HuH-7 (cell line): ENCODE results near the gene MAPKAP1.

Experiments used
- DNase-seq: peaks from one replicate; pipeline ENCODE4 v3.0.0; 2011; ENCODE audit warnings: low spot score

Gene MAPKAP1

GRCh38 chr9:125457357-125457756 is 249.7 kb downstream of the MAPKAP1 start:
- no peak for DNase-seq

- no peak for DNase-seq
These were observed 251.1 kb downstream of the MAPKAP1 start for GRCh38 chr9:125455876-125456275.

GRCh38 chr9:125455132-125455531 is 251.9 kb downstream of the MAPKAP1 start:
- DNase-seq: no peak

GRCh38 chr9:125447202-125447802 is 259.7 kb downstream of the MAPKAP1 start:
- no peak for DNase-seq

- DNase-seq: no peak
These were observed 260.4 kb downstream of the MAPKAP1 start for GRCh38 chr9:125446561-125447094.

GRCh38 chr9:125444956-125445506 is 262.0 kb downstream of the MAPKAP1 start:
- DNase-seq: no peak

- no peak for DNase-seq
These were observed 262.8 kb downstream of the MAPKAP1 start for GRCh38 chr9:125444166-125444565.

GRCh38 chr9:125443367-125443766 is 263.6 kb downstream of the MAPKAP1 start:
- no peak for DNase-seq

- no peak for DNase-seq
These were observed 264.6 kb downstream of the MAPKAP1 start for GRCh38 chr9:125442452-125442851.

GRCh38 chr9:125440411-125440810 is 266.6 kb downstream of the MAPKAP1 start:
- DNase-seq: no peak

- DNase-seq: no peak
These were observed 267.4 kb downstream of the MAPKAP1 start for GRCh38 chr9:125439434-125440272.

- no peak for DNase-seq
These were observed 268.2 kb downstream of the MAPKAP1 start for GRCh38 chr9:125438506-125439433.

- no peak for DNase-seq
These were observed 269.2 kb downstream of the MAPKAP1 start for GRCh38 chr9:125437771-125438221.

GRCh38 chr9:125436613-125437443 is 270.2 kb downstream of the MAPKAP1 start:
- DNase-seq: no peak

- DNase-seq: no peak
These were observed 271.0 kb downstream of the MAPKAP1 start for GRCh38 chr9:125435776-125436612.

- no peak for DNase-seq
These were observed 271.8 kb downstream of the MAPKAP1 start for GRCh38 chr9:125434986-125435775.

GRCh38 chr9:125433461-125434011 is 273.5 kb downstream of the MAPKAP1 start:
- no peak for DNase-seq

- no peak for DNase-seq
These were observed 274.2 kb downstream of the MAPKAP1 start for GRCh38 chr9:125432715-125433385.
